HUDEP-2 (cell line): ENCODE results near the gene NLRP9.
A peak's percentile ranks its signal among the peaks of the same experiment; 100 is the strongest.

Experiments
- DNase-seq, 76 experiments: peaks; one replicate each; lab custom pipeline; 2025; ENCODE audit not compliant: unreplicated experiment in 76 of 76; lab: John Stamatoyannopoulos, UW

The NLRP9 gene

GRCh38 chr19:55689411-55690108 is 48.6 kb downstream of the NLRP9 start:
- no peak for DNase-seq

DNA sequence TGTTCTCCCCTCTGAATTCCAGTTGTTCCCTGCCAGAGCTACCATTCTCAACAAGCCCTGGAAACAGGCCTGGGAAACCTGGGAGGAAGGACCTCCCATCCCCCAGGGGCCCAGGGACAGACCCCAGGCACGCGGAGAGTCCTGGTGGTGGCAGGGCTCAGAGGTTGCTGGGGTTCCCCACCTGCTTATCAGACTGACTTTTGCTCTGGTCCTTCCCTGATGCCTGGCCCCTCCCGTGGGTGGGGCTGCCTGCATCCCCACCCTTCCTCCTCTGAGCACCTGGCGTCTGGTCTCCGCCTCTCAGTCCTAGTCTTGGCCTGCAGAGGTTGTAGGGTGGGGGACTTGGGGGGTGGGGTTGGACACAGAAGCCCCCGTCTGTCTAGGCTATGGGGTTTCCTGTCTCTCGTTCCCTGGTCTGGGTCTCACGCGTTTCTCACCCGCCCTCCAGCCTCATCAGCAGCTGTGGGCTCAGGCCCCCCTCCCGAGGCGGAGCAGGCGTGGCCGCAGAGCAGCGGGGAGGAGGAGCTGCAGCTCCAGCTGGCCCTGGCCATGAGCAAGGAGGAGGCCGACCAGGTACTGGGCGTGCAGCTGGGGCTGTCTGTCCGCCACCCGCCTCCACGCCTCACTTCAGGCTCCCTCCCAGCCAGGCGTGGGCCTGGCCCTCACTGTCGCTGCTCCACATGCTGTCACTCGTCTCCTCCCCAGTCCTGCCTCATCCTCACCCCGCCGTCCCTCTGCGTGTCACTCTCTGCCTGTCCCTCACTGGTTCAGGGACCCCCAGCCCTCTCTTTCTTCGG is 49.6 kb downstream of the NLRP9 start:
- peak in 19 of 76 experiments; percentile 8 to 59 (median 30) for DNase-seq

GRCh38 chr19:55687281-55688201 is 50.7 kb downstream of the NLRP9 start:
- DNase-seq: no peak

DNA sequence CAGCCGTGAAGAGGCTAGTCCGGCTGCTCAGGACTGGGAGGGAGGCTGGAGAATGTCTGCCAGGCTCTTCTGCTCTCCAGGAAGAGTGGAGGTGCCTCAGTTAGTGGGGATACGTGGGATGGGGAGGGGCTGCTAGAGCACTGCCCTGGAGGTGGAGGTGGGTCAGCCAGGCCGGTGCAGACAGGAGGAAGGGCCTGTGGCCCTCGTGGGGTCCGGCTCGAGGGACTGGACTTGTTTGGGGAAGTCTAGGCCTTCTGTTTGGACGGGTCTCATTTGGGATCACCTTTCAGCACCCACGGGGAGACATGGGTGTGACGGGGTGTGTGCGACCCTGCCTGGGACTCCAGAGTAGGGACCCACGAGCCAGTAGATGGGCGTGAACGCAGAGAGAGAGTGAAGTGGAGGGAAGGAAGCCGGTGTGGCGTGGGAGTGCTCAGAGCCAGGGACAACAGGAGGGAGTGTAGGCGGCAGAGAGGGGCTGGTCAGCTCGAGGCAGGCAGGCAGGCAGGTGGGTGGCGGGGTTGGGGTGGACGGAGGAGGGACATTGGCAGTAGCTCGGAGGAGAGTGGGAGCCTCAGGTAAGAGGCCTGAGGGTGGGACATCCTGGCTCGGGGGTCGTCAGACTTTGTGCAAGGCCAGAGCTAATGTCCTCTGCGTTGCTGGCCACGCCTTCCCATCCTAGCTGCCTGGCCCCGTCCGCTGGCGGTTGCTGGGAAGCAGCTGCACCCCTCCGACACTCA is 51.7 kb downstream of the NLRP9 start:
- no peak for DNase-seq

- no peak for DNase-seq
These were observed 52.4 kb downstream of the NLRP9 start for GRCh38 chr19:55685776-55686175.

DNA sequence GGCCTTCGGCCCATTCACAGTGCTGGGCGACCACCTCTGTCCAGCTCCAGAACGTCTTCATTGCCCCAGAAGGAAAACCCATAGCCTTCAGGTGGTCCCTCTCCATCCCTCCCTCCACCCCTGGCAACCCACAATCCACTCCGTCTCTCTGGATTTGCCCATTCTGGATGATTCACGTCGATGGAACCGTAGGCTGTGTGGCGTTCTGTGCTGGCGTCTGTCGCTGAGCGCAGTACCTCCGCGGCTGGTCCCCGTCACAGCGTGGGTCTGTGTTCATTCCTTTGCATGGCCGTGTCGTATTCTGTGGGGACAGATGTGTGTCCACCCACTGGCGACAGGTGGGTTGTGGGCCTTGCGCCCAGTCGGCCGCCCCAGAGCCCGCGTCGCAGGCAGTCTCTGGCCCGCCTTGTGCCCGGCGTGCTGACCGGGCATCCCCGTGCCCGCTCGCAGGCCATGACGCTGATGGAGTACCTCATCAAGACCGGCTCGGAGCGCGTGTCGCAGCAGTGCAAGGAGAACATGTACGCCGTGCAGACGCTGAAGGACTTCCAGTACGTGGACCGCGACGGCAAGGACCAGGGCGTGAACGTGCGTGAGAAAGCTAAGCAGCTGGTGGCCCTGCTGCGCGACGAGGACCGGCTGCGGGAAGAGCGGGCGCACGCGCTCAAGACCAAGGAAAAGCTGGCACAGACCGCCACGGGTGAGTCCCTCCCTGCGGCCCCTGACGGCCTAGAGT is 53.1 kb downstream of the NLRP9 start:
- no peak for DNase-seq

DNA sequence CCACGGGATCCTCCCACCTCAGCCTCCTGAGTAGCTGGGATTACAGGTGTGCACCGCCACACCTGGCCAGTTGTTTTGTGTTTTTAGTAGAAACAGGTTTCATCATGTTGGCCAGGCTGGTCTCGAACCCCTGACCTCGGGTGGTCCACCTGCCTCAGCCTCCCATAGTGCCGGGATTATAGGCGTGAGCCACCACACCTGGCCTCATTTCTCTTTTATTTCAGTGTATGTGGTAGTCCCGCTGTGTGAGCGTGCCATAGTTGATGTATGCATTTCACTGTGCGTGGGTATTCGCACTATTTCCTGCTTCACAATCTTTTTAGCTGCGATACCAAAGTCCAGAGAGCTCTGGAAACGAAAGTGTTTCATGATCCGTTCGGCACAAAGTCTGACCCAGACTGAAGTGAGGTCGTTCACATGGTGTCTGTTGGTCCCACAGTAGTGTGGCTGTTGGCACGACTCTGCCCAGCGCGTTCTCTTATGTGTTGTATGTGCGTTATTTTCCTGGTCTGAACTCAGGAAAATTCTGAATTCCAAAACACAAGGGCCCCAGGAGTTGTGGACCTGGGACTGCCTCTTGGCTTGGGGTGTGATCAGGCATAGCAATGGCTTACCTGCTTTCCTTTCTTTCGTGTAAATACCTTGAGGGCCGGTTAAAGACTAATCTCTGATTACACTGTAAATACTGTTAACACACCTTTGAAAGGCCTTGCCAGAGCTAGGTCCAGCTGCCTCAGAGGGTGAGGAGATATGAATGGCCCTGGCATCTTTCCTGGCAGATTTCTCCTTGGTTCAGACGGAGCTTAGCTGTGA is 54.5 kb downstream of the NLRP9 start:
- DNase-seq: no peak

GRCh38 chr19:55681131-55682092 is 56.8 kb downstream of the NLRP9 start:
- DNase-seq: no peak

GRCh38 chr19:55680339-55681130 is 57.7 kb downstream of the NLRP9 start:
- DNase-seq: no peak

GRCh38 chr19:55679343-55680257 is 58.6 kb downstream of the NLRP9 start:
- no peak for DNase-seq

DNA sequence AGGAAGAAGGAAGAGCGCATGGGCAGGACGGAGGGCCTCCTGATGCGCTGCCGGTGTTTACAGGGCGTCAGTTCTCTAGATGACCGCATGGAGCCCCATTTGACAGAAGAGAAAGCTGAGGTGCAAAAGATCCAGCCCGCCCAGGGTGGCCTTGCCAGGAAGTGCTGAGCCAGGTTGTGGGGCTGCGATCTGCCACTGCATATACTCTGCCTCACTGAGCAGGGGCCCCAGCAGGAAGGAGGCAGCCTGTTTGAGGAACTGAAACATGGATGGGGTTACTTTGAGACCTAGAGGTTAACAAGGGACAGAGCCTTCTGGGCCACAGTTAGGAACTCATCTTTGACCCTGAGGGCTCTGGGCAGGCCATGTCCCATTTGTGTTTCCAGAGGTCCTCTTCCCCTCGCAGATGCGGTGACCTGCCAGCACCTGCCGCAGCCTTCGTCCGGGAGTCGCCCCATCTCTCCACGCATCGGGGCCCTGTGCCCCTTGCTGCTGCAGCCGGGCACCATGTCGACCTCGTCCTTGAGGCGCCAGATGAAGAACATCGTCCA is 60.0 kb downstream of the NLRP9 start:
- no peak for DNase-seq

DNA sequence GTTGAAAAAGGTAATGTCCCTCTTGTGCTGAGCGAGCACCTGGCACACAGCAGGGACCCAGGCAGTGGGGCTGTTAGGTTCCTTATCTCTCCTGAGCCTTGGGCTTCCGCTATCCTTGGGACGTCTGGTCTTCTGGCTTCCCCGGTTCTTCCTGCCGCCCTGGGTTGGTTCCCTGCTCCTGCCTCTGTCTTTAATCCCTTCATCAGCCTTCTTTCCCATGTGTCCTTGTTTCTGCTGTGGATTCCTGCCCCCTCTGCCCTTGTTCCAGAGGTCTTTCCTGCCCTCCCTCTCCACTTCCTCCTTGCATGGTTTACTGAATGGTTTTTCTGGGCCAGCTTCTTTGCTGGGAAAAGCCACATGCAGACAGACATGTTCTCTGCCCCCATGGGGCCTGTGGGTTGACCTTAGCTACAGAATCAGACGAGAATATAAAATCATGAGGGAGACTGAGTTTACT is 60.6 kb downstream of the NLRP9 start:
- DNase-seq: no peak

GRCh38 chr19:55676889-55677505 is 61.2 kb downstream of the NLRP9 start:
- DNase-seq: no peak

DNA sequence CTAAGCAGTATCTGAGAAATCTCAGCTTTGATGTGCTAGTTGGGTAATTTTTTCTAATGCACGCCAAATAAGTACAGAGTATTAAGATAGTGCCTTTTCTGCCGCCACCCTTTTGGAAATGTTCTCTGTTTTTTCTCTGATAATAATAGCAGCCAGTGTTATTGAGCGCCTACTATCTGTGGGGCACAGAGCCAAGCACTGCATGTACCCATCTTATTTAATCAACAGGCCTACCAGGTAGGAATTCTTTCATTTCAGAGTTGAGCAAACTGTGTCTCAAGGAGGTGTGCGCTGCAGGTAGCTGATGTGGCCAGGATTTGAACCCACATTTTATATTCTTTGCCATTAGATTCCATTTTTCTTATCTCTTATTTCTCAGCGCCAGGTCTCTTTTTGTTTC is 61.8 kb downstream of the NLRP9 start:
- peak in 71 of 76 experiments; percentile 29 to 86 (median 64) for DNase-seq
